HCT116 (cell line): ENCODE results near the gene FRS2.

ENCODE experiments used
- CTCF ChIP-seq, 3 experiments: fragments of 200-600 bp in 1 of 3; sonication (generic) in 1 of 3; IDR thresholded peaks in 2 of 3; conservative IDR thresholded peaks in 1 of 3; 2 replicates each; pipeline ENCODE4 v1.5.1; 2012 to 2017; ENCODE audit warnings: low read depth in 2 of 3, low read length in 2 of 3, antibody characterized with exemption in 1 of 3, borderline replicate concordance in 1 of 3, control low read depth in 1 of 3, mild to moderate bottlenecking in 1 of 3, mixed read lengths in 1 of 3, mixed run types in 1 of 3, moderate library complexity in 1 of 3; ENCODE audit not compliant: insufficient read depth in 1 of 3
- ELF1 ChIP-seq: IDR thresholded peaks from 2 replicates; pipeline ENCODE4 v1.6.1; 2012; ENCODE audit warnings: low read depth, borderline replicate concordance
- POLR2A ChIP-seq: IDR thresholded peaks from 2 replicates; pipeline ENCODE4 v1.7.0; 2011; ENCODE audit warnings: borderline replicate concordance; ENCODE audit not compliant: insufficient read depth, insufficient read length; ENCODE audit errors: extremely low read depth
- RAD21 ChIP-seq: IDR thresholded peaks from 2 replicates; pipeline ENCODE4 v1.6.1; 2012; ENCODE audit warnings: low read depth, mild to moderate bottlenecking
- REST ChIP-seq: IDR thresholded peaks from 2 replicates; pipeline ENCODE4 v1.6.1; 2012; ENCODE audit warnings: low read depth
- TCF7L2 ChIP-seq: IDR thresholded peaks from 2 replicates; pipeline ENCODE4 v1.7.0; 2011; ENCODE audit warnings: borderline replicate concordance, inconsistent platforms; ENCODE audit not compliant: insufficient read depth, insufficient read length; ENCODE audit errors: extremely low read depth
- ZNF274 ChIP-seq: fragments of 200-500 bp; sonication (Bioruptor generic); IDR thresholded peaks from 2 replicates; pipeline ENCODE4 v1.6.1; 2014; ENCODE audit warnings: mild to moderate bottlenecking, low read depth, low read length, inconsistent platforms

DNA sequence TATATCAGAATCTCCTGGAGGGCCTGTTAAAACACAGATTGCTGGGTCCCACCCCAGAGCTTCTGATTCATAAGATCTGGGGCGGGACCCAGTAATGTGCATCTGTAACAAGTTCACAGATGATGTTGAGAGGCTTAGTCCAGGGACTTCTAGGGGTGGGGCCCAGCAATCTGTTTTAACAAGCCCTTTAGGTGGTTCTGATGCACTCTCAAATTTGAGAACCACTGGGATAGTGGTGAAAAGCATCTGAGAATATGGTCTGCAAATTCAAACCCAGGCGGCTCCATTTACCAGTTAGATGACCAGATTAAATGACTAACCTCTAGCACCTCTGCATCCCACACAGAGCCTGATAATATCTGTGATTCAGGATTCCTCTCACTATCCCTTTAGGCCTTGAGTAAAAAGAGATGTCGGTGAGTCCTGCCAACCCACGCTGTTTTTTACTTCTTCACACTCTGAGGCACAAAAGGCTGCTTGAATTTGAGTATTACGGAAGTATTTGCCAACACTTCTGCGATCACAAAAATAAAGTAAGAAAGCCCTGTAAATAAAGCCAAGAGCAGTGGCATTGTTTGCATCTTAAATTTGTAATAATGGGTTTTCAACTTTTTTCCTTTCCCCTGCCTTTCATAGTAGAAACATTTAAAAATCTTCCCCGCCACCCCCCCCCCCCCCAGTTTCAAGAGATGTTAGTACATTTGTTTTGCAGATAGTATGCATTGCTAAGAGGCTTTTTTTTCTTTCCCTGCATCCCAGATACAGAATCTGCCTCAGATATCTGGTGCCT lies 1.8 kb upstream of the FRS2 start:
- TF ChIP-seq REST, result no peak
- no peak for TF ChIP-seq ELF1
- TF ChIP-seq CTCF (IDR thresholded peaks at IDR 0.05 in 2 of 3, conservative IDR thresholded peaks at IDR 0.05 in 1 of 3; ENCODE audit: borderline replicate concordance in 1 of 3, insufficient read depth in 1 of 3, low read depth in 2 of 3, low read length in 2 of 3), result no peak
- TF ChIP-seq POLR2A, result no peak
- no peak for TF ChIP-seq ZNF274
- TF ChIP-seq TCF7L2, result no peak
- no peak for TF ChIP-seq RAD21
